Ishikawa (cell line): ENCODE data around the gene ZNF736.

Experiments
- CEBPB ChIP-seq: IDR thresholded peaks from 2 replicates; pipeline ENCODE4 v1.6.1; 2012
- CREB1 ChIP-seq: IDR thresholded peaks from 2 replicates; pipeline ENCODE4 v1.6.1; 2012; ENCODE audit warnings: low read depth
- EGR1 ChIP-seq: IDR thresholded peaks from 2 replicates; pipeline ENCODE4 v1.6.1; 2012
- EP300 ChIP-seq: IDR thresholded peaks from 2 replicates; pipeline ENCODE4 v1.6.1; 2012; ENCODE audit warnings: borderline replicate concordance
- FOXM1 ChIP-seq: IDR thresholded peaks from 2 replicates; pipeline ENCODE4 v1.6.1; 2012; ENCODE audit warnings: low read depth, borderline replicate concordance
- NFIC ChIP-seq: IDR thresholded peaks from 2 replicates; pipeline ENCODE4 v1.6.1; 2012
- RAD21 ChIP-seq: IDR thresholded peaks from 2 replicates; pipeline ENCODE4 v1.6.1; 2012; ENCODE audit warnings: low read depth
- TAF1 ChIP-seq: IDR thresholded peaks from 2 replicates; pipeline ENCODE4 v1.6.1; 2012; ENCODE audit warnings: low read depth, mild to moderate bottlenecking
- TCF12 ChIP-seq: IDR thresholded peaks from 2 replicates; pipeline ENCODE4 v1.6.1; 2012; ENCODE audit warnings: low read depth
- TEAD4 ChIP-seq: IDR thresholded peaks from 2 replicates; pipeline ENCODE4 v1.6.1; 2012
- YY1 ChIP-seq: IDR thresholded peaks from 2 replicates; pipeline ENCODE4 v1.6.1; 2012; ENCODE audit warnings: low read depth
- ZBTB7A ChIP-seq: IDR thresholded peaks from 2 replicates; pipeline ENCODE4 v1.6.1; 2012; ENCODE audit warnings: low read depth
- TF ChIP-seq, protein P1 (sequence below): IDR thresholded peaks from 2 replicates; pipeline ENCODE4 v1.6.1; 2012
- TF ChIP-seq, protein P2 (sequence below): IDR thresholded peaks from 2 replicates; pipeline ENCODE4 v1.6.1; 2012; ENCODE audit warnings: low read depth, mild to moderate bottlenecking
- TF ChIP-seq, protein P3 (sequence below): IDR thresholded peaks from 2 replicates; pipeline ENCODE4 v1.6.1; 2012

ZNF736 gene

DNA sequence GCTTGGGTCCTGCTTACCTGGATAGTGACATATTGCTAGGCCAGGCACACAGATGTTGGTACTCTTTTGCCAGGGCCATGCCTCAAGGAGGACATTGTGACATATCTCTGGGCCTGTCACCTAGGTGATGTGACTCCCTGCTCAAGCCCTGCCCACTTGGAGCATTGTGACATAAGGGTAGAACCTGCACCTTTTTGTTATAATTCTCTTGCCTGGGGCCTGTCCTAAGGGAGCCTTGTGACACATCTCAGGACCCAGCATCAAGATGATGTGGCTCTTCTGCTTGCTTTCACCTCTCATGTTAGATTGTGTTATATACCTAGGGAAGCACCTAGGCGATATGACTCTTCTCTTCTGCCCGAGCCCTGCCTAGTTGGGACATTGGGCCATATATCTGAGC is 57.4 kb downstream of the ZNF736 start:
- TF ChIP-seq, protein P1, sequence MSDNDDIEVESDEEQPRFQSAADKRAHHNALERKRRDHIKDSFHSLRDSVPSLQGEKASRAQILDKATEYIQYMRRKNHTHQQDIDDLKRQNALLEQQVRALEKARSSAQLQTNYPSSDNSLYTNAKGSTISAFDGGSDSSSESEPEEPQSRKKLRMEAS: no peak
- TF ChIP-seq RAD21 (no peak), CREB1 (no peak), EGR1 (no peak), TAF1 (no peak), TCF12 (no peak), EP300 (no peak)
- TF ChIP-seq, protein P2, sequence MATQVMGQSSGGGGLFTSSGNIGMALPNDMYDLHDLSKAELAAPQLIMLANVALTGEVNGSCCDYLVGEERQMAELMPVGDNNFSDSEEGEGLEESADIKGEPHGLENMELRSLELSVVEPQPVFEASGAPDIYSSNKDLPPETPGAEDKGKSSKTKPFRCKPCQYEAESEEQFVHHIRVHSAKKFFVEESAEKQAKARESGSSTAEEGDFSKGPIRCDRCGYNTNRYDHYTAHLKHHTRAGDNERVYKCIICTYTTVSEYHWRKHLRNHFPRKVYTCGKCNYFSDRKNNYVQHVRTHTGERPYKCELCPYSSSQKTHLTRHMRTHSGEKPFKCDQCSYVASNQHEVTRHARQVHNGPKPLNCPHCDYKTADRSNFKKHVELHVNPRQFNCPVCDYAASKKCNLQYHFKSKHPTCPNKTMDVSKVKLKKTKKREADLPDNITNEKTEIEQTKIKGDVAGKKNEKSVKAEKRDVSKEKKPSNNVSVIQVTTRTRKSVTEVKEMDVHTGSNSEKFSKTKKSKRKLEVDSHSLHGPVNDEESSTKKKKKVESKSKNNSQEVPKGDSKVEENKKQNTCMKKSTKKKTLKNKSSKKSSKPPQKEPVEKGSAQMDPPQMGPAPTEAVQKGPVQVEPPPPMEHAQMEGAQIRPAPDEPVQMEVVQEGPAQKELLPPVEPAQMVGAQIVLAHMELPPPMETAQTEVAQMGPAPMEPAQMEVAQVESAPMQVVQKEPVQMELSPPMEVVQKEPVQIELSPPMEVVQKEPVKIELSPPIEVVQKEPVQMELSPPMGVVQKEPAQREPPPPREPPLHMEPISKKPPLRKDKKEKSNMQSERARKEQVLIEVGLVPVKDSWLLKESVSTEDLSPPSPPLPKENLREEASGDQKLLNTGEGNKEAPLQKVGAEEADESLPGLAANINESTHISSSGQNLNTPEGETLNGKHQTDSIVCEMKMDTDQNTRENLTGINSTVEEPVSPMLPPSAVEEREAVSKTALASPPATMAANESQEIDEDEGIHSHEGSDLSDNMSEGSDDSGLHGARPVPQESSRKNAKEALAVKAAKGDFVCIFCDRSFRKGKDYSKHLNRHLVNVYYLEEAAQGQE: no peak

GRCh38 chr7:64373017-64373416 is 59.3 kb downstream of the ZNF736 start:
- no peak for TF ChIP-seq EP300
- TF ChIP-seq FOXM1: no peak
- TF ChIP-seq, protein P1: no peak
- no peak for TF ChIP-seq YY1
- TF ChIP-seq RAD21: no peak
- no peak for TF ChIP-seq EGR1
- no peak for TF ChIP-seq CREB1
- no peak for TF ChIP-seq CEBPB
- TF ChIP-seq TAF1: no peak
- TF ChIP-seq, protein P2: no peak
- TF ChIP-seq ZBTB7A: no peak
- TF ChIP-seq TEAD4: no peak
- no peak for TF ChIP-seq NFIC
- TF ChIP-seq, protein P3, sequence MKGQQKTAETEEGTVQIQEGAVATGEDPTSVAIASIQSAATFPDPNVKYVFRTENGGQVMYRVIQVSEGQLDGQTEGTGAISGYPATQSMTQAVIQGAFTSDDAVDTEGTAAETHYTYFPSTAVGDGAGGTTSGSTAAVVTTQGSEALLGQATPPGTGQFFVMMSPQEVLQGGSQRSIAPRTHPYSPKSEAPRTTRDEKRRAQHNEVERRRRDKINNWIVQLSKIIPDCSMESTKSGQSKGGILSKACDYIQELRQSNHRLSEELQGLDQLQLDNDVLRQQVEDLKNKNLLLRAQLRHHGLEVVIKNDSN: no peak
- no peak for TF ChIP-seq TCF12

DNA sequence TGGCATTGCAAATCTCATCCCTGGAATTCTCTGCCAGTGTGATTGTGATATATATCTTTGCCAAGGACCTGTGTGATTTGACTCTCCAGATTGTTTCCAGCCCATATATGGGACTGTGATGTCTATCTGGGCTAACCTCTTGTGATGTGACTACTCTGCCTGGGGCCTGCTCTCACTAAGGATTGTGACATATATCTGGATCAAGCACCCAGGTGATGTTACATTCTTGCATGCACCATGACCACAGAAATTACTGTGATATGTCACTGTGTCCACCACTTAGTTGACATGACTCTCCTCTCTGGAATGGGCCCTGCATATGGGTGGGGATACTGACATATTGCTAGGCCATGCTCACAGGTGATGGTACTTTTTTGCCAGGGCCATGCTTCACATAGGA is 86.6 kb downstream of the ZNF736 start:
- TF ChIP-seq, protein P1: no peak
- TF ChIP-seq EGR1 (no peak), FOXM1 (no peak), RAD21 (no peak), EP300 (no peak), ZBTB7A (no peak), TCF12 (no peak), NFIC (no peak)
- TF ChIP-seq, protein P2: no peak
- TF ChIP-seq, protein P3: no peak
